Measurements from ENCODE around the gene MAP2. TPM values are rescaled to one million over a fixed set of nuclear protein-coding genes. Genes with fewer than 3 reads are reported as not detected.

The MAP2 gene
- total and polyA plus RNA-seq, 2 of the 13 experiments (the other 11 are each of a cell fraction or from before 2014, with no cell fraction given) = 0.08 TPM; not detected in 1

DNA sequence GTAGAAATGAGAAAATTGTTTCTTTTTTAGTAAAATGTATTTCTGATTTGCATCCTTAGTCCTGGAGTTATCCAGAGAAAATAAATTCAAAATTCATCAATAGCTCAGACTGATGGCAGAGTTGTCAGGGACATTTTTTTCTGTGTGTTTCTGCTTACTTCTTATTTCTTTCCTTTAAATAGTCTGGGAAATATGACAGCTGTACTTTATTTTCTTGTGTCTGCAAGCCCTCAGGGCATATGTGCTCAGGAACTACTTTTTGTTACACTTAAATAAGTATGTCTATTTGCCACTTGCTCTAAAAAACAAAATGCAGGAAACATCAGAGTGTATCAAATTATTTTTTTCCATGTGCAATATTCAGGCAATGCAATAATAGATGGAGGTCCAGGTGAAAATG is 221.0 kb downstream of the MAP2 start (continued):
- TF ChIP-seq HDAC1 (CRISPR knock-in tag; IDR thresholded peaks at IDR 0.05) = no peak
- TF ChIP-seq STAG1 (CRISPR knock-in tag; IDR thresholded peaks at IDR 0.05) = no peak

DNA sequence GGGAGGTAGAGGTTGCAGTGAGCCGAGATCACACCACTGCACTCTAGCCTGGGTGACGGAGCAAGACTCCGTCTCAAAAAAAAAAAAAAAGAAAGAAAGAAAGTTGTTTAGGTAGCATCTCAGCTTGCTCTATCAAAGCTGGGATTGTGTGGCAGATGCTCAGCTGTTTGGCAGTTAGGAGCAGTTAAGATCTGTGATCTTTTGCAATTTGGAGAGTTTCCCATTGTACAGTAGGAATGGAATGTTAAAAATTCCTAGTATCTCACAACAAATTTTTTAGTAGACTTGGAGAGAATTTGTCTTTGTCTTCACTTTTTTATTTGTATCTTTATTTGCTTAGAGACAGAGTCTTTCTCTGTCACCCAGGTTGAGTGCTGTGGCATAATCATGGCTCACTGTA is 224.9 kb downstream of the MAP2 start:
- CTCF ChIA-PET (ENCODE audit: low intra/inter-chr PET ratio, low total read pairs) = no interaction called here
- H4K20me1 ChIP-seq (ENCODE audit: insufficient read depth, low read length) = no peaks in the 10 kb centered on the region
- intact Hi-C loops (cut with micrococcal nuclease; ENCODE audit: unreplicated experiment) (no loop called here), in situ Hi-C loops (cut with HindIII; ENCODE audit: extremely low pct_ligation_motif_present, low pct_unique_long_range_greater_than_20kb) (no loop called here)
- H3K36me3 ChIP-seq (replicated peaks in 1 of 2; ENCODE audit: control insufficient read depth in 1 of 2, insufficient read depth in 2 of 2, low read length in 2 of 2) = no peaks in the 10 kb centered on the region
- no peak overlapping the region for H3K4me2 ChIP-seq (ENCODE audit: low read depth, low read length)
- no peak for ATAC-seq
- H3K79me2 ChIP-seq (ENCODE audit: insufficient read depth, low read length) = no peaks in the 10 kb centered on the region
- H3K27me3 ChIP-seq (ENCODE audit: control insufficient read depth in 1 of 2, insufficient read depth in 2 of 2, low read length in 2 of 2) = no peaks in the 10 kb centered on the region
- H2AFZ ChIP-seq (ENCODE audit: low read length) = no peak overlapping the region
- WGBS (ENCODE audit: low lambda C conversion rate) = 21% methylated on average over 3 of the region's 3 CpGs
- no peaks in the 10 kb centered on the region for H3K4me1 ChIP-seq (ENCODE audit: insufficient read depth, low read length)
- no peak for DNase-seq (ENCODE audit: low spot score)
- H3K4me3 ChIP-seq (replicated peaks in 1 of 3; ENCODE audit: insufficient read depth in 1 of 3, low read depth in 2 of 3, low read length in 3 of 3) = no peak overlapping the region
- no peak for TF ChIP-seq DNMT1 (CRISPR knock-in tag; IDR thresholded peaks at IDR 0.05)
- no peak for TF ChIP-seq ERF (CRISPR knock-in tag; IDR thresholded peaks at IDR 0.05)
- no peak for TF ChIP-seq ZFY (CRISPR knock-in tag; IDR thresholded peaks at IDR 0.05)
- TF ChIP-seq ZNF766 (CRISPR knock-in tag; IDR thresholded peaks at IDR 0.05; ENCODE audit: borderline replicate concordance) = no peak
- no peak for TF ChIP-seq ZNF776 (CRISPR knock-in tag; IDR thresholded peaks at IDR 0.05)
- no peak for TF ChIP-seq ZNF567 (CRISPR knock-in tag; IDR thresholded peaks at IDR 0.05; ENCODE audit: borderline replicate concordance)
- no peak for TF ChIP-seq POGZ (CRISPR knock-in tag; IDR thresholded peaks at IDR 0.05)
- no peak for TF ChIP-seq SOX5 (CRISPR knock-in tag; IDR thresholded peaks at IDR 0.05; ENCODE audit: borderline replicate concordance)
- TF ChIP-seq MAZ (IDR thresholded peaks at IDR 0.05; ENCODE audit: borderline replicate concordance, low read depth, low read length) = no peak
- TF ChIP-seq MAZ (CRISPR knock-in tag; IDR thresholded peaks at IDR 0.05; ENCODE audit: low read depth) = no peak
- TF ChIP-seq TCF7L2 (IDR thresholded peaks at IDR 0.05; ENCODE audit: low read depth, low read length) = no peak
- no peak for TF ChIP-seq ZNF274 (CRISPR knock-in tag; IDR thresholded peaks at IDR 0.05)
- H3K9ac ChIP-seq (ENCODE audit: insufficient read depth, low read depth, low read length) = no peak overlapping the region
- BruUV-seq (replicated peaks) = no TSS peak
- H3K9me3 ChIP-seq (ENCODE audit: low read length) = no peaks in the 10 kb centered on the region
- no peak overlapping the region for H3K27ac ChIP-seq (ENCODE audit: extremely low read length, insufficient read depth, low read length)
- POLR2A ChIA-PET = no interaction called here
- FAIRE-seq = no peak

All from HepG2 (cell line).